ENCODE data around the gene TALDO1. TPM values are rescaled to one million over a fixed set of nuclear protein-coding genes. Genes with fewer than 3 reads are reported as not detected.

Gene TALDO1
- total and polyA plus RNA-seq, 12 donors, result 55.3 to 124 (median 96.3) TPM

GRCh38 chr11:787084-787675 lies 39.9 kb downstream of the TALDO1 start:
- no peak overlapping the region for H3K4me3 ChIP-seq
- peaks cover 0 to 31% (median 25%) of the 10 kb centered on the region in 7 donors for H3K27me3 ChIP-seq
- intact Hi-C loops (cut with DNase I), result no loop called here
- 90 to 92% methylated on average over 24 of the region's 24 CpGs for WGBS, 2 donors
- peaks cover 0 to 12% (median 0%) of the 10 kb centered on the region in 9 donors for H3K36me3 ChIP-seq
- TF ChIP-seq CTCF (IDR thresholded peaks at IDR 0.05), result no peak
- no peaks in the 10 kb centered on the region for H3K9me3 ChIP-seq
- no peak overlapping the region for H3K27ac ChIP-seq
- DNase-seq, result no peak
- peaks cover 0 to 18% (median 9%) of the 10 kb centered on the region in 9 donors for H3K4me1 ChIP-seq
- ATAC-seq, result no peak

- Histone ChIP-seq H3K36me3 (peaks cover 0 to 16% (median 0%) of the 10 kb centered on the region in 9 donors), H3K9me3 (no peaks in the 10 kb centered on the region), H3K4me1 (peaks cover 0 to 14% (median 9%) of the 10 kb centered on the region in 9 donors), H3K27ac (no peak overlapping the region), H3K4me3 (no peak overlapping the region), H3K27me3 (peaks cover 0 to 31% (median 25%) of the 10 kb centered on the region in 7 donors)
- 71 to 81% methylated on average over 28 of the region's 28 CpGs for WGBS, 2 donors
- intact Hi-C loops (cut with DNase I), result no loop called here
- no peak for DNase-seq
- no peak for TF ChIP-seq CTCF (IDR thresholded peaks at IDR 0.05)
- no peak for ATAC-seq
Measured at GRCh38 chr11:788009-788640, 40.9 kb downstream of the TALDO1 start.

GRCh38 chr11:788953-789940 lies 42.0 kb downstream of the TALDO1 start:
- WGBS, 2 donors, result 37 to 40% methylated on average over 27 to 31 of the region's 31 CpGs
- ATAC-seq (no peak), DNase-seq (no peak)
- Histone ChIP-seq H3K27ac (no peak overlapping the region), H3K9me3 (no peaks in the 10 kb centered on the region), H3K4me3 (peak overlapping the region in 3 of 10 donors; percentile 3 to 26 (median 5)), H3K27me3 (peaks cover 0 to 31% (median 25%) of the 10 kb centered on the region in 7 donors), H3K36me3 (peaks cover 0 to 24% (median 0%) of the 10 kb centered on the region in 9 donors), H3K4me1 (peaks cover 0 to 5% (median 0%) of the 10 kb centered on the region in 9 donors)
- intact Hi-C loops (cut with DNase I), result no loop called here
- TF ChIP-seq CTCF (IDR thresholded peaks at IDR 0.05), result no peak

- DNase-seq (no peak), ATAC-seq (peak in 3 of 8 donors; percentile 7 to 21 (median 13))
- Histone ChIP-seq H3K4me3 (peak within 1 kb of the TSS in 3 of 10 donors; percentile 3 to 26 (median 5)), H3K9me3 (no peaks in the 10 kb centered on the region), H3K36me3 (peaks cover 0 to 24% (median 0%) of the 10 kb centered on the region in 9 donors), H3K4me1 (peaks cover 0 to 10% (median under 1%) of the 10 kb centered on the region in 9 donors), H3K27ac (no peak within 1 kb of the TSS), H3K27me3 (peaks cover 0 to 31% (median 25%) of the 10 kb centered on the region in 7 donors)
- intact Hi-C loops (cut with DNase I), result no loop called here
- WGBS, 2 donors, result 3 to 4% methylated on average over 33 to 44 of the region's 44 CpGs
- TF ChIP-seq CTCF (IDR thresholded peaks at IDR 0.05), result no peak
Measured at GRCh38 chr11:789943-790342, 42.7 kb downstream of the TALDO1 start, which contains the start of gene CEND1. Gene CEND1, minus strand, starts transcription at chr11:790090. Its CDS starts 1,514 bp downstream, at chr11:788576.
